ENCODE results near the gene ACSS3.

- TF ChIP-seq POLR2A (IDR thresholded peaks at IDR 0.05; ENCODE audit: low read depth, low read length) (no peak), TAF1 (IDR thresholded peaks at IDR 0.05; ENCODE audit: borderline replicate concordance, low read depth, low read length) (no peak), POLR2AphosphoS5 (IDR thresholded peaks at IDR 0.05; ENCODE audit: low read depth, low read length) (no peak)
Observed at GRCh38 chr12:81245458-81245857, 167.6 kb downstream of the ACSS3 start.
